Measurements from ENCODE around the gene NUP93.

NUP93 gene

GRCh38 chr16:56886296-56886695, 156.4 kb downstream of the NUP93 start:
- H3K4me1 ChIP-seq (ENCODE audit: control insufficient read depth, insufficient read depth, low read length): no peaks in the 10 kb centered on the region
- H3K9me3 ChIP-seq (ENCODE audit: control insufficient read depth, low read length): peaks cover 3% of the 10 kb centered on the region
- H3K27ac ChIP-seq (ENCODE audit: insufficient read depth, low read depth, low read length, poor library complexity, severe bottlenecking): no peak overlapping the region
- H3K27me3 ChIP-seq (ENCODE audit: control insufficient read depth, insufficient read depth, low read length, poor library complexity, severe bottlenecking): no peaks in the 10 kb centered on the region
- WGBS, 2 experiments: 93% methylated on average over 12 of the region's 12 CpGs
- no peak overlapping the region for H3K4me3 ChIP-seq (ENCODE audit: insufficient read depth, low read depth, low read length)
- no peaks in the 10 kb centered on the region for H3K36me3 ChIP-seq (ENCODE audit: control insufficient read depth, insufficient read depth, low read length)

GRCh38 chr16:56886826-56887225, 156.9 kb downstream of the NUP93 start:
- no peaks in the 10 kb centered on the region for H3K36me3 ChIP-seq (ENCODE audit: control insufficient read depth, insufficient read depth, low read length)
- WGBS, 2 experiments: 94% methylated on average over 9 of the region's 9 CpGs
- H3K27ac ChIP-seq (ENCODE audit: insufficient read depth, low read depth, low read length, poor library complexity, severe bottlenecking): no peak overlapping the region
- no peak overlapping the region for H3K4me3 ChIP-seq (ENCODE audit: insufficient read depth, low read depth, low read length)
- no peaks in the 10 kb centered on the region for H3K27me3 ChIP-seq (ENCODE audit: control insufficient read depth, insufficient read depth, low read length, poor library complexity, severe bottlenecking)
- no peaks in the 10 kb centered on the region for H3K4me1 ChIP-seq (ENCODE audit: control insufficient read depth, insufficient read depth, low read length)
- H3K9me3 ChIP-seq (ENCODE audit: control insufficient read depth, low read length): peaks cover 3% of the 10 kb centered on the region

GRCh38 chr16:56888806-56889205, 158.9 kb downstream of the NUP93 start:
- Histone ChIP-seq H3K27me3 (ENCODE audit: control insufficient read depth, insufficient read depth, low read length, poor library complexity, severe bottlenecking) (no peaks in the 10 kb centered on the region), H3K9me3 (ENCODE audit: control insufficient read depth, low read length) (peaks cover 3% of the 10 kb centered on the region), H3K4me1 (ENCODE audit: control insufficient read depth, insufficient read depth, low read length) (no peaks in the 10 kb centered on the region), H3K4me3 (ENCODE audit: insufficient read depth, low read depth, low read length) (no peak overlapping the region), H3K36me3 (ENCODE audit: control insufficient read depth, insufficient read depth, low read length) (no peaks in the 10 kb centered on the region), H3K27ac (ENCODE audit: insufficient read depth, low read depth, low read length, poor library complexity, severe bottlenecking) (no peak overlapping the region)
- 92 to 94% methylated on average over 7 of the region's 7 CpGs for WGBS, 2 experiments

GRCh38 chr16:56889206-56889605, 159.3 kb downstream of the NUP93 start:
- H3K36me3 ChIP-seq (ENCODE audit: control insufficient read depth, insufficient read depth, low read length): no peaks in the 10 kb centered on the region
- WGBS, 2 experiments: 90 to 100% methylated on average over 5 of the region's 5 CpGs
- H3K27ac ChIP-seq (ENCODE audit: insufficient read depth, low read depth, low read length, poor library complexity, severe bottlenecking): no peak overlapping the region
- H3K9me3 ChIP-seq (ENCODE audit: control insufficient read depth, low read length): peaks cover 3% of the 10 kb centered on the region
- H3K27me3 ChIP-seq (ENCODE audit: control insufficient read depth, insufficient read depth, low read length, poor library complexity, severe bottlenecking): no peaks in the 10 kb centered on the region
- H3K4me1 ChIP-seq (ENCODE audit: control insufficient read depth, insufficient read depth, low read length): no peaks in the 10 kb centered on the region
- no peak overlapping the region for H3K4me3 ChIP-seq (ENCODE audit: insufficient read depth, low read depth, low read length)

GRCh38 chr16:56891685-56892084, 161.8 kb downstream of the NUP93 start:
- WGBS, 2 experiments: 83% methylated on average over 11 of the region's 11 CpGs
- Histone ChIP-seq H3K4me3 (ENCODE audit: insufficient read depth, low read depth, low read length) (no peak overlapping the region), H3K4me1 (ENCODE audit: control insufficient read depth, insufficient read depth, low read length) (no peaks in the 10 kb centered on the region), H3K27ac (ENCODE audit: insufficient read depth, low read depth, low read length, poor library complexity, severe bottlenecking) (no peak overlapping the region), H3K36me3 (ENCODE audit: control insufficient read depth, insufficient read depth, low read length) (no peaks in the 10 kb centered on the region), H3K27me3 (ENCODE audit: control insufficient read depth, insufficient read depth, low read length, poor library complexity, severe bottlenecking) (no peaks in the 10 kb centered on the region), H3K9me3 (ENCODE audit: control insufficient read depth, low read length) (no peaks in the 10 kb centered on the region)

GRCh38 chr16:56892705-56893104, 162.8 kb downstream of the NUP93 start:
- H3K27me3 ChIP-seq (ENCODE audit: control insufficient read depth, insufficient read depth, low read length, poor library complexity, severe bottlenecking): no peaks in the 10 kb centered on the region
- no peaks in the 10 kb centered on the region for H3K9me3 ChIP-seq (ENCODE audit: control insufficient read depth, low read length)
- 89 to 91% methylated on average over 14 of the region's 14 CpGs for WGBS, 2 experiments
- H3K4me1 ChIP-seq (ENCODE audit: control insufficient read depth, insufficient read depth, low read length): no peaks in the 10 kb centered on the region
- no peak overlapping the region for H3K27ac ChIP-seq (ENCODE audit: insufficient read depth, low read depth, low read length, poor library complexity, severe bottlenecking)
- H3K36me3 ChIP-seq (ENCODE audit: control insufficient read depth, insufficient read depth, low read length): no peaks in the 10 kb centered on the region
- H3K4me3 ChIP-seq (ENCODE audit: insufficient read depth, low read depth, low read length): no peak overlapping the region

- no peak overlapping the region for H3K4me3 ChIP-seq (ENCODE audit: insufficient read depth, low read depth, low read length)
- H3K9me3 ChIP-seq (ENCODE audit: control insufficient read depth, low read length): no peaks in the 10 kb centered on the region
- no peak overlapping the region for H3K27ac ChIP-seq (ENCODE audit: insufficient read depth, low read depth, low read length, poor library complexity, severe bottlenecking)
- H3K4me1 ChIP-seq (ENCODE audit: control insufficient read depth, insufficient read depth, low read length): no peaks in the 10 kb centered on the region
- H3K27me3 ChIP-seq (ENCODE audit: control insufficient read depth, insufficient read depth, low read length, poor library complexity, severe bottlenecking): no peaks in the 10 kb centered on the region
- 89 to 94% methylated on average over 11 to 12 of the region's 12 CpGs for WGBS, 2 experiments
- no peaks in the 10 kb centered on the region for H3K36me3 ChIP-seq (ENCODE audit: control insufficient read depth, insufficient read depth, low read length)
Measured at GRCh38 chr16:56894331-56894917, 164.5 kb downstream of the NUP93 start.

GRCh38 chr16:56895813-56896212, 165.9 kb downstream of the NUP93 start:
- Histone ChIP-seq H3K27me3 (ENCODE audit: control insufficient read depth, insufficient read depth, low read length, poor library complexity, severe bottlenecking) (no peaks in the 10 kb centered on the region), H3K4me3 (ENCODE audit: insufficient read depth, low read depth, low read length) (no peak overlapping the region), H3K4me1 (ENCODE audit: control insufficient read depth, insufficient read depth, low read length) (no peaks in the 10 kb centered on the region), H3K9me3 (ENCODE audit: control insufficient read depth, low read length) (no peaks in the 10 kb centered on the region), H3K36me3 (ENCODE audit: control insufficient read depth, insufficient read depth, low read length) (no peaks in the 10 kb centered on the region), H3K27ac (ENCODE audit: insufficient read depth, low read depth, low read length, poor library complexity, severe bottlenecking) (no peak overlapping the region)
- 92 to 93% methylated on average over 4 of the region's 4 CpGs for WGBS, 2 experiments

GRCh38 chr16:56896244-56896643, 166.3 kb downstream of the NUP93 start:
- Histone ChIP-seq H3K27ac (ENCODE audit: insufficient read depth, low read depth, low read length, poor library complexity, severe bottlenecking) (no peak overlapping the region), H3K4me1 (ENCODE audit: control insufficient read depth, insufficient read depth, low read length) (no peaks in the 10 kb centered on the region), H3K27me3 (ENCODE audit: control insufficient read depth, insufficient read depth, low read length, poor library complexity, severe bottlenecking) (no peaks in the 10 kb centered on the region), H3K36me3 (ENCODE audit: control insufficient read depth, insufficient read depth, low read length) (no peaks in the 10 kb centered on the region), H3K9me3 (ENCODE audit: control insufficient read depth, low read length) (no peaks in the 10 kb centered on the region), H3K4me3 (ENCODE audit: insufficient read depth, low read depth, low read length) (no peak overlapping the region)
- WGBS, 2 experiments: 94 to 96% methylated on average over 3 of the region's 3 CpGs

- H3K9me3 ChIP-seq (ENCODE audit: control insufficient read depth, low read length): no peaks in the 10 kb centered on the region
- H3K4me1 ChIP-seq (ENCODE audit: control insufficient read depth, insufficient read depth, low read length): no peaks in the 10 kb centered on the region
- 89 to 90% methylated on average over 8 of the region's 8 CpGs for WGBS, 2 experiments
Measured at GRCh38 chr16:56897026-56897799, 167.3 kb downstream of the NUP93 start.

More at GRCh38 chr16:56897026-56897799, 167.3 kb downstream of the NUP93 start:
- no peaks in the 10 kb centered on the region for H3K36me3 ChIP-seq (ENCODE audit: control insufficient read depth, insufficient read depth, low read length)
- no peak overlapping the region for H3K4me3 ChIP-seq (ENCODE audit: insufficient read depth, low read depth, low read length)
- H3K27ac ChIP-seq (ENCODE audit: insufficient read depth, low read depth, low read length, poor library complexity, severe bottlenecking): no peak overlapping the region
- no peaks in the 10 kb centered on the region for H3K27me3 ChIP-seq (ENCODE audit: control insufficient read depth, insufficient read depth, low read length, poor library complexity, severe bottlenecking)
